Fibroblast of peridontal ligament (primary cell): ENCODE data around the gene DTX3.

Experiments used
- DNase-seq: peaks from one replicate; pipeline ENCODE4 v3.0.0-alpha.2; 2010; ENCODE audit errors: extremely low read depth

DTX3 gene

GRCh38 chr12:57620245-57620935 lies 15.8 kb downstream of the DTX3 start:
- DNase-seq, result no peak

DNA sequence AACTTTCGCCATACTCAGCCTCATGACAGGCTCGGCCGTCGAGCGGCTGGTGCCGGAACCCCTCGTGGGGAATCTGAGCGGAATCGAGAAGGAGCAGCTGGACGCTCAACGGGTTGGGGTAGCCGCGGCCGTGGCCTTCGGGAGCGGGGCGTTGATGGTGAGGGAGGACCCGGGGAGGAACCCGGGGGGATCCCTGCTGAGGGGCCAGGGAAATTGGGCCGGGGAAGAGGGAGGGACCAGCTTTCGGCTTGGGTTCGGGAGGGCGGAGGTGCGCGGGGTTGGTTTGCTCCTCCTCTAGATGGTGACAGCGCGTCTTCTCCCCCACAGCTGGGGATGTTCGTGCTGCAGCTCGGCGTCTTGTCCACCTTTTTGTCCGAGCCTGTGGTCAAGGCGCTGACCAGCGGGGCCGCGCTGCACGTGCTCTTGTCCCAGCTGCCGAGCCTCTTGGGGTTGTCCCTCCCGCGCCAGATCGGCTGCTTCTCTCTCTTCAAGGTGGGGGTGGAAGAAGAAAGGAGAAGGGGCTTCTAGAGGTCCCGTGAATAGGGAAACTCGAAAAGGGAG lies 16.4 kb downstream of the DTX3 start:
- DNase-seq, result no peak

DNA sequence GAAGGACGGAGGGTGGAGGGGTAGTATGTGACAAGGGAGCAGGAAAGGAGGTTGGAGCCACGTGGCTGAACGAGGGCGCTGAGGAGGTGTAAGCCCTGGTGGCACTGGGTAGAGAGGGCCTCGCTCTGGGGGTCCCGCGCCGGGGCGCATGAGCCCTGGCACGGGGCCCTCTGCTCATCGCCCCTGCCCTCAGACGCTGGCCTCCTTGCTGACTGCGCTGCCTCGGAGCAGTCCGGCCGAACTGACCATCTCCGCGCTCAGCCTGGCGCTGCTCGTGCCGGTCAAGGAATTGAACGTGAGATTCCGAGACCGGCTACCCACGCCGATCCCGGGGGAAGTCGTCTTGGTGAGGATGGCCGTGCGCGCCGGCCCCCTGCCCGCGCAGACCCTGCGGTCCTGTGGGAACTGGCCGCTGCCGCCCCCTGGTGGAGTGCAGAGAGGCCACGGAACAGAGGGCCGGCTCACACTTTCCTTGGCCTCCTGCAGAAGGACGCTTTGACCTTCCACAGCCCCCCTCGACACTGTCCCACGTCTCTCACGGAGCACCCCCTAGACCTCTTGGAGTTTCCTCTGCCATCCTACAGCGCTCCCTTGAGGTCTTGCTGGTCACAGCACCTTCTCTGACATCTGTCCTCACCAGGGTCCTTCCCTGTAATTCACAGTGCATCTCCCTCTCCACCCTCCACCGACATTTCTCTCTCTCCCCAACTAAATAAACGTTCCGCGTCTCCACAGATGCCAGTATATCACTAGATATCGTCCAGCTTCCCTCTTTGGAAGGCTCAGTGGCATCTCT lies 17.1 kb downstream of the DTX3 start:
- DNase-seq, result no peak

DNA sequence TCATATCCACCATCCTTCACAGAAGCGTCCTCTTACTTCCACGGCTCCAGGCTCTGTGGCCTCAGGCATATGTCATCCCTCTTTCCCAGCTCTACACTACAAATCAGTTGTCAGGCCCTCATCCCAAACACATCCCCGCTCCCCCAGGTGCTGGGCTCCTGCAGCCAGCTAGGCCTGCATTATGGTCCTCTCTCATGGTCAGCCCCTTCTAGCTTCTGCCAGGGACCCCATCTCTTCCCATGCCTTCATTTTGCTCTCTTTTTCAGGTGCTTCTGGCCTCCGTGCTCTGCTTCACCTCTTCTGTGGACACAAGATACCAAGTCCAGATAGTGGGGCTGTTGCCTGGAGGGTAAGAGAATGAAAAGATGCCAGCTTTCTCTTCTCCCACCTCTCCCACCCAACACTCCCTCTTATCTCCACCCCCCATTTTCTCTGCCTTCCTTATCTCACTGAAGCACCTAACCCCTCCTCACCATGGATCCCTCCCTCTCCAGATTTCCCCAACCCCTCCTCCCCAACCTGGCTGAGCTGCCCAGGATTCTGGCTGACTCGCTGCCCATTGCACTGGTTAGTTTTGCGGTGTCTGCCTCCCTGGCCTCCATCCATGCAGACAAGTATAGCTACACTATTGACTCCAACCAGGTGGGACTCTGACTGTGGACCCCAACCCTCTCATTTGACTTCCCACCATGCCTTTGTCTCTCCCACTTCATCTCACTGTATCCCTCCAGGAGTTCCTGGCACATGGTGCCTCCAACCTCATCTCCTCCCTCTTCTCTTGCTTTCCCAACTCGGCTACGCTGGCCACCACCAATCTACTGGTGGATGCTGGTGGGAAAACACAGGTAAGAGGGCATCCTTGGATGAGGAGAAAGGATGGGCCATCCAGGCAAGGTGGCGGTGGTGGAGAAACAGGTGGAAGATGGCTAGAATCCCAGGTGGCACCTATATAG lies 17.9 kb downstream of the DTX3 start:
- no peak for DNase-seq

GRCh38 chr12:57623385-57623784 lies 18.8 kb downstream of the DTX3 start:
- no peak for DNase-seq

- DNase-seq, result no peak
Measured at GRCh38 chr12:57623811-57624390, 19.3 kb downstream of the DTX3 start.

DNA sequence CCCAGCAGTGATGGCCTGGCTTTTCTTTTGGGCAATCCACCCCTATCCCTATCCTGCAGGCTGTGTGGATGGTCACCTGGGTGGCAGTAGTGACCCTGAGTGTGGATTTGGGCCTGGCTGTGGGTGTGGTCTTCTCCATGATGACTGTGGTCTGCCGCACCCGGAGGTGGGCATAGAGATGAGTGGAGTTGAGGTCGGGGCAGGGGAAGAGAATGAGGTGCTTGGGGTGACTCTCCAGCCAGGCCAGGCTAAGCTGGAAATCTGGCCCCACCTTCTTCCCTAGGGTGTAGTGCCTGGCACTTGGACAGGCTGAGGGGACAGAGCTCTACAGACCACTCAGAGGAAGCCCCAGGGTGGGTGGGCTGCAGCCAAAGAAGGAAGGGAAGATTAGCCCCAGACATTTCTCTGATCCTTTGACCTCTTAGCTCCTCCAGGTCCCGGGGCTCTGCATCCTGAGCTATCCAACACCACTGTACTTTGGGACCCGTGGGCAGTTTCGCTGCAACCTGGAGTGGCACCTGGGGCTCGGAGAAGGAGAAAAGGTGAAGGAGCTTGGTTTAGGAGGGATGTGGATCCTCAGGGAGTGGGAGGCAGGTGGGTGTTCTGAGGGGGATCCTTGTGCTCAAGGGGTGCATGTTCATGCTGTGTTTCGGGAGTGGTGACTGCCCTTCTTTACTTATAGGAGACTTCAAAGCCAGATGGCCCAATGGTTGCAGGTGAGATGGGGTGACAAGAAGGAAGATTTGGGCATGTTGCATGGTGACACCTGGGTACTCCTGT lies 20.0 kb downstream of the DTX3 start:
- no peak for DNase-seq

DNA sequence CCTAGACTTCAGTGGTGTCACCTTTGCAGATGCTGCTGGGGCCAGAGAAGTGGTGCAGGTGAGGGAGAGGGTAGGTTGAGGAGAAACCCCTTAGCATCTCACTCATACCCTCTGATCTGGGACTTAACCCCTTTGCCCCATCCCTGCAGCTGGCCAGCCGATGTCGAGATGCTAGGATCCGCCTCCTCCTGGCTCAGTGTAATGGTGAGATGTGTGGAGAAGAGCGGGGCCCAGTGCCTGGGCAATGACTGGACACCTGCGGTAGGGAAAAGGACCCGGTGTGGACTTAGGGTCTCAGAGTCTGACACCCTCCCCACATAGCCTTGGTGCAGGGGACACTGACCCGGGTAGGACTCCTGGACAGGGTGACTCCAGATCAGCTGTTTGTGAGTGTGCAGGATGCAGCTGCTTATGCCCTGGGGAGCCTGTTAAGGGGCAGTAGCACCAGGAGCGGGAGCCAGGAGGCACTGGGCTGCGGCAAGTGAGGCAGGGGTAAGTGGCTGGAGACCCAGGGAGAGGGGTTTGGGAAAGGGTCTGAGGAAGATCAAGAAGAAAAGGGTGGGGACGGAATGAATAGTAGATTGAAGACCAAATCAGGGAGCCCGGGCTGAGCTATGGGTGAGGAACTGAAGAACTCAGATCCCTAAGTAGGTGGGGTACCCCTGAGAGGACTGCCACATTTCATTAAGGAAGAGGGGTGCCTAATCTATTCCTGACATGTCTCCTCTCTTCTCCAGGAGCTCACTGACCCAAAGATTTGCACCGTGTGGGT lies 20.8 kb downstream of the DTX3 start:
- no peak for DNase-seq

GRCh38 chr12:57626111-57626920 lies 21.7 kb downstream of the DTX3 start:
- no peak for DNase-seq

- DNase-seq, result no peak
Measured at GRCh38 chr12:57626921-57627445, 22.4 kb downstream of the DTX3 start.

GRCh38 chr12:57627501-57628279 lies 23.1 kb downstream of the DTX3 start:
- DNase-seq, result no peak

GRCh38 chr12:57628280-57629191 lies 23.9 kb downstream of the DTX3 start:
- DNase-seq, result no peak

DNA sequence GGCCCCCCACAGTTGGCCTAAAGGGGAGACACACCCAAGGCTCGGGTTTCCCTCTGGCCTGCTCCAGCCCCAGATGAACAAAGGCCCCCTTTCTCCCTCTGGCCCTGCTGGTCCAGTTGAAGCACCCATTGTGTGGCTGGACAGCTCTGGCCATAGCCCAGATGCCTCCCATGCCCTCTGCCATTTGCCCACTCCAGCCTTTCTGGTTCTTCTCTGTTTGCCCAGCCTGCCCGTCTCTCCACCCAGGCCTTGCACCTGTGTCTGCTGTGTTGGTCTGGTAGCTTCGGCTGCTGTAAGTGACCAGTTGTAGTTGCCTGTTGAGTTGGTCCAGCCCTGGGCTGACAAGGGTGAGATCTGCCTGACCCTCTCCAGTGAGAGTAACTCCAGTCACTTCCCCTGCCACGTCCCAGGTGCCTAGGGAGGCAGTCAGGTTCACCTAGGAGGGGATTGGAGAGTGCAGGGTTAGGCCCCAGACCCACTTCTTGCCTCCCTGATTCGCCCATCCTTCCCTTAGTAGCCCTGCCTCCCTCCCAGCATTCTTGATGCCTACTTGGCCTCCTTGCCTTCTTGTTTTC lies 25.4 kb downstream of the DTX3 start:
- DNase-seq, result no peak

DNA sequence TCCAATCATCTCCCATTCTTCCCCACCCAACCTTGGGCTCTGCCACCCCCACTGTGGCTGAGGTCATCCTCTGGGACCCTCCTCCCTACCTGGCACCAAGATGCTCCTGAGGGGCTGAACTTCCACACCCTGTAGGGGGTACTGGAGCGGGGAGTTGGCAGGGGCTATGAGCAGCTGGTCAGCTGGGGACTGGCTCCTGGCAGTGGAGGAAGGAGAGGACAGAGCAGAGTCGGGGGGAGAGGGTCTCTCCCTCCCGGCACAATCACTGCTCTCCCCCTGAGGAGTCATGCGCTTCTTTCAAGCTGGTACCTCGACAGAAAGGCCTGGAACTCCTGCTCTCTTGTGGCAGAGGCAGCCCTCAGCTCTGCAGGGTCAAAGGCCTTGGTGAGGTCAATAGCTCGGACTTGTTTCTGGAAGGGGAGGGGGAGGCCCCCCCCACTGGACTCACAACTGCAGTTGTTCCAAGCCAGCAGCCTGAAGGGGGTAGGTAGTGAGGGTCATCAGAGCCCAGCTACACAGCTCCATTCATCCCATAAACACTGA lies 26.3 kb downstream of the DTX3 start:
- no peak for DNase-seq

DNA sequence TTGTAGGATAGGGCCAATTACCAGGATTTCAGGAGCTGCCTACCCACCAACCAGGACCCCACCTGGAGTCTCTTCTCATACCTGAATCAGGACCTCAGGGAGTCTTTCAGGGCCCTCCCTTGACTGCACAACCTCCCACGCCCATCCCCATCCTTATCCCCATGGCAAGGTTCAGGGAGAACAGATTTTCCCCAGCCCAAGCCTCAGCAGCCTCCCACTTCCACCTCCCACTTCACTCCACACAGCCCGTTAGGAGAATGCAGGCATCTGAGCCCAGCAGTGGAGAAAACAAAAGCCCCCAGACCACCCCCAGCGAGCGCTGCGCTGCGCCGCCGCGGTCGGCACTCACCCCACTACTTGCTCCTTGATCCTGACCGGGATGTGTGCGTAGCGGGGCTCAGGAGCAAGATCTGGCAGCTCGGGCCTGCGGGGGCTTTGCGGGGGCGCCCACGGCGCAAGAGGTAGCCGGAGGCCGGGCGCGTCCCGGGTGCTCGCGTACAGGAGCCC lies 27.0 kb downstream of the DTX3 start:
- no peak for DNase-seq
